Stimulated activated CD4-positive, alpha-beta T cell treated with anti-CD3 and anti-CD28 coated beads, Interleukin-12 subunit alpha, Interleukin-12 subunit beta, amount 100 ng/mL, for 48 hours (primary cell): Measurements from ENCODE around the gene PDZD8.
"Not testable (repeated sequence)": the region's sequence is repeated elsewhere in the genome, so short reads cannot be mapped to it uniquely, and the experiment has no call there.

Experiments
- DNase-seq, 3 donors: peaks; one replicate each; pipeline ENCODE4 v3.0.0-alpha.2; 2020; ENCODE audit warnings: low read depth in 2 of 3, low spot score in 1 of 3

PDZD8 gene

DNA sequence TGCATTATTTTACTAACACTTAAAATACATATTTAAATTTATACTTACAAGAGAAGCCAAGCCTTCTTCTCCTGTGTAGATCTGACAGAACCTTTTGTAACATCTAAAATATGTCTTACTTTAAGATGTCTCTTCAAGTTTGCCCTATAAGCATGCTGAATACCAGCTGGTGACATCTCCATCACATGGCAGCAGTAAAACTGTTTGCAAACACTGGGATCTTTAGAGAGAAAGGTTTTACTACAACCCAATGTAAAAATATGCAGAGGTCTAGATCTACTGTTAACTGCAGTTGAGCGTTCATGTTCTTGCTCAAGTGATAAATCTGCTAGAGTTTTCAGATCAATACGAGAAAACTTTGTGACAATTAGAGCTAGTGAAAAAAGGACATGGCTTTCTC is 23.2 kb downstream of the PDZD8 start:
- no peak for DNase-seq

DNA sequence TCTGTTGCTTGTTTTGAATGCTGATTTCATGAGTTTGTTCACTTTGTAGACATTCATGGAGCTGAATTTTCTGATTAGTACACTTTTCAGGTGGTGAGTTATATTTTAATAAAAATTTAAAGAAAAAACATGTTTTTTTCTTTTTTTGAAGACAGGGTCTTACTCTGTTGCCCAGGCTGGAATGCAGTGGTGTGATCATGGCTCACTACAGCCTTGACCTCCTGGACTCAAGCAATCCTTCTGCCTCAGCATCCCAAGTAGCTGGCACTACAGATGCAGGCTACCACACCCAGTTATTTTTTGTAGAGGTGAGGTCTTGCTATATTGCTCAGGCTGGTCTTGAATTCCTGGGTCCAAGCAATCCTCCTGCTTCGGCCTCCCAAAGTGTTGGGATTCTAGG is 23.7 kb downstream of the PDZD8 start:
- no peak for DNase-seq

DNA sequence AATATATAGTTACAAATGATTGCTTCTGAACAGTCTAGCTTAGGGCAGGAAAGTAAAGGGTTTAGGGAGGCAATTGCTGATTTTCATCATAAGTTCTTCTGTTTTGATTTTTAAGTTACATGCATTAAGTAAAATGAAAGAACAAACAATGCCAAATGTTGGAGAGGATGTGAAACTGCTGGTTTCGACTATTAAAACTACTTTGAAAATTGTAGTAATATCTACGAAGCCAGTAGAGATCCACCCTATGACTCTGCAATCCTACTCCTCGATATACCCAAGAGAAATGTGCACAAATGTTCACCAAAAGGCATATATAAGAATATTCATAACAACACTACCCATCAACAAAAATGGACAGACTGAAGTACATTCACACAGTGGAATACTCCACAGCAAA is 24.3 kb downstream of the PDZD8 start:
- no peak for DNase-seq

DNA sequence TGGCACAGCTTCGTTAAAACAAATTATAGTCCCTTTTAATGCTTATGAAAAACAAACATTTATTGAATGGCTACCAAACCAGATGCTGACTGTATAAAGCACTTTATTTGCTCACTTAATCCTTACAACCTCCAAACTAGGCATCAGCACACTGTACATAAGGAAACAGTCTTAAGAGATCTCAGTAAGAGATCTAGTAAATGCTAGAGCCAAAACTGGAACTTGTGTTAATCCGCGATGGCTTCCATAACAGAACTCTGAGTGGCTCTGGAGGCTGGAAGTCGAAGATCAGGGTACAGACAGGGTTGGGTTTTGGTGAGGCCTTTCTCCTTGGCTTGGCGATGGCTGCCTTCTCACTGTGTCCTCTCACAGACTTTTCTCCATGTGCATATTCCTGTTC is 27.0 kb downstream of the PDZD8 start:
- DNase-seq = no peak

DNA sequence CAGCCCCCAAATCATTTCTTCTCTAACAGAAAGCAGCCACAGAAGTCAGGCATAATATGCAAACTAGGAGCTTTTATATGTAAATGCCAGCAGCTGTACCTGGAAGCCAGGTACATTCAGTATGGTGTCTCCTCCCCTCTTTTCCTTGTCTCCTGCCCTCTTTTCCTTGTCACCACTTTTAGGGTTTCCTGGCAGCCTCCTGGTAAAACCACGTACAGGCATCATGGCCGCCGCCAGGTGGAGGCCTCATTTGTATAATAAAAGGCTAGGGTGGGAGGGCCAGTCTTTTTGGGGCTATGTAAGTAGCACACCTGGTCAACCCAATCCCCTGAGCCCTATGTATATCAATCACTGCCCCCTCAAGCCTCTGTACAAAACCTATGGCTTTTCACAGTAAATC is 28.7 kb downstream of the PDZD8 start:
- DNase-seq = no peak

DNA sequence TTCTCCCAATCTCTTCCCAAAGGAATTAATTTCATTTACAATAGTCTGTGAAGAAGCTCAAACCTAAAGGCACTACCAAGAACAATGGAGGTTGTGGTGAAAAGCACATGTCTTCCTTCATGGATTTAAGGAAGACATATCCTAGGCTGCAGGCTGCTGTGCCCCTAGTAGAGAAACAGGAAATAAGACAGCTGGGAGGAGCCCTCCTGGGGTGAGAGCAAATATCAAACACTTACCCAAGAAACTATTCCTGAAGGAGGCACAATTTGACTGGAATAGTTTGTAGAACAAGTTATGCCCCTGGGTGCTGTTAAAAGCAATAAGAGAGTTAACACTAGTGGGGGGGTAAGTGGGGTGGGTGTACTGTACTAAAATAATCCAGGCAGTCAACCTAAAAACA is 30.1 kb downstream of the PDZD8 start:
- no peak for DNase-seq

DNA sequence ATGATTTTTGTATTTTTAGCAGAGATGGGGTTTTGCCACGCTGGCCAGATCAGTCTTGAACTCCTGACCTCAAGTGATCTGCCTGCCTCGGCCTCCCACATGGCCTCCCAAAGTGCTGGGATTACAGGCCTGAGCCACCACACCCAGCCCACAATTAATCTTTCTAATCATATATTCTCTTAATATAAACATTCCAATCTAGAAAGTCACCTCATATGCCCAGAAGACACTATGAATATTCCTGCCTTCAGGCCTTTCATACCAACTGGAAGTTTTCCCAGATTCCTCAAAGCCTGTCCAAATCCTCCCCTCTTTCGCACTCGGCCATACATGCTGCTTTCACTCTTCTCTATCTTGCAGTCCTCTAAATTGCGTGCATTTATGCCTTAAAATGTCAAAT is 32.6 kb downstream of the PDZD8 start:
- DNase-seq = no peak

DNA sequence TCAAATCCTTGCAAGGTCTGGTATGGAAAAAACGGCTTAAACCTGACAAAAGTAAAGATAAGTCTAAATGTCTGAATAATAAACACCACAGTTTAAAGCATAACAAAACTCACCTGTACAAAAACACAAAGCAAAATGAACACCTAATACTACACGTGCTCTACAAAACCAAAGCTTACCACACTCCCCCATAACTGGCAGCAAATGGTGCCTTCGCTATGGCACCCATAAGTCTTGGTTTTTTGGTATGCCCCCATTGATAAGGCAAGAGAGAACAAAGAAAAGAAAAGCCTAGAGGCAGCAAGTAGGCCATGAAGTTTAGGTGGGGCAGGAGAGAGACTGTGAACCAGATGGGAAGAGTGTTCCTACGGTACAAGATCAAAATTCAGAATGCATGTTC is 34.2 kb downstream of the PDZD8 start:
- no peak for DNase-seq

DNA sequence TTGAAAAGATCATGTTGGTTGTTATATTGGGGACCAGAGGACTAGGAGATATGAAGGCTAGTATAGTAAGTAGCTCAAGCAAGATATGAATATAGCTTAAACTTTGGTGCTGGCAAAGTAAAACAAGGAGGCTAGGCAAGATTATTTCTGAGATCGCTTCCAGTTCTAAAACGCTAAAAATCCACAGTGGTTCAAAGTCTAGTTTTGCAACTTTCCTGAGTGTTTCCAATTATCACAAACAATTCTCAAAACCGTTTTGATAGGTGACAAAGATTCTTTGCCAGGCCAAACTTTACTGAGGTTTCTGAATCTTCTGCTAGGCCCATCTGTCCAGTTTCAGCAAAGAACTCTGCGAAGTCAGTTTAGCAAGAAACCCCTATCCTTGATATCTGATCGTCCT is 35.3 kb downstream of the PDZD8 start:
- DNase-seq = no peak

DNA sequence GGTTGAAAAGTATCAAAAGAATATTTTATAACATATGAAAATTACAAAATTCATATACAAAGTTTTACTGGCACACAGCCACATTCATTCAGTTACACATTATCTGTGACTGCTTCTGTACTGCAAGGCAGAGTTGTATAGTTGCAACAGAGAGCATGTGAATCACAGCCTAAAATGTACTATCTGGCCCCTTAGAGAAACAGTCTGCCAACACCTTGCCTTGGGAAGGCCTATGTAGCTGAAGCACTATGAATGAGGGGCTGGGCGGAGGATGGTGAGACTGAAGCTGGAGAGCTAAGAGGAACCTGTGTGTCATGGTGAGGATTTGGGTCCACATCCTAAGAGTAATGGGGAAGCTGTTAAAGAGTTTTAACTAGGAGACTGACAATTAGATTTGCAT is 35.7 kb downstream of the PDZD8 start:
- DNase-seq = no peak

DNA sequence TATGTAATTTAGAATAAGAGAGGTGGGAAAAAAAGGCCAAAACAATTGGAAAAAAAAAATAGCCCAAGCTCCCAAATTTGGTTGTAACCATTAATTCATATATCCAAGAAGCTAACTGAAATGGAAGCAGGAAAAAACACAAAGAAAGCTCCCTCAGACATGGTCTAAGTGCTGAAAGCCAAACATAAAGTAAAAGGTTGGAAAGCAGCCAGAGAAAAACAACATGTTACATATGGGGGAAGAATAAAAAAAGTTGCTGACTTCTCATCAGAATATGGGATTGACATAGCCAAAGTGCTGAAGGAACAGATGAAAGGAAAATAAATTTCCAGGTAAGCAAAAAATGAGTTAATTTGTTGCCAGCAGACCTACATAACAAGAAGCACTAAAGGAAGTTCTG is 40.3 kb downstream of the PDZD8 start:
- no peak for DNase-seq

DNA sequence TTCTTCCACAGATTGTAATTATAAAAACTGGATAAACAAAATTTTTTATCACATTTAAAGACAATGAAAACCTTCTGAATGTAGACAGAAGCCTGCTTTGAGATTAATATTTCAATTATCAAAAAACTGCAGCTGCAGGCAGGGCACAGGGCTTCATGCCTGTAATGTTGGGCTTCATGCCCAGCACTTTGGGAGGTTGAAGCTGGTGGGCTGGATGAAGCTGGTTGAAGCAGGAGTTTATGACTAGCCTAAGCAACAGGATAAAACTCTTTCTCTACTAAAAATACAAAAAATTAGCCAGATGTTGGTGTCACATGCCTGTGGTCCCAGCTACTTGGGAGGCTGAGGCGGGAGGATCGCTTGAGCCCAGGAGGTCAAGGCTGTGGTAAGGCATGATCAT is 41.2 kb downstream of the PDZD8 start:
- DNase-seq = no peak

DNA sequence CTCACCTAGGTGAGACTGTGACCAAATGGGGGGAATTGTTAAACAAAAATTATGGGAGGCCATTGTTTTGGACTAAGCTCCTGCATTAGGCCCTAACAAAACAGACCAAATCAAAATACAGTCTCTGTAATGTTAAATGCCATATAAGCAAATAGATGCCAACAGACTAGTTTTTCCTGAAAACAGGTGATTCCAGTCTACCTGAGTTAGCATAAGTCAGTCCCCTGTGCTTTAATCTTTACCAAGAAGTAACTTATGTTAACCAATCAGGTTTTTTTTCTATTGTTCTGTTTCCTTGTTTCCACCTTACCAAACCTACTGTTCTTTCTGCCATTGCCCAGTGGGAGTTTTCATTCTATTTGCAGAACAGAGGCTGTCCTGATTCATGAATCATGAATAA is 48.0 kb downstream of the PDZD8 start:
- DNase-seq = no peak

DNA sequence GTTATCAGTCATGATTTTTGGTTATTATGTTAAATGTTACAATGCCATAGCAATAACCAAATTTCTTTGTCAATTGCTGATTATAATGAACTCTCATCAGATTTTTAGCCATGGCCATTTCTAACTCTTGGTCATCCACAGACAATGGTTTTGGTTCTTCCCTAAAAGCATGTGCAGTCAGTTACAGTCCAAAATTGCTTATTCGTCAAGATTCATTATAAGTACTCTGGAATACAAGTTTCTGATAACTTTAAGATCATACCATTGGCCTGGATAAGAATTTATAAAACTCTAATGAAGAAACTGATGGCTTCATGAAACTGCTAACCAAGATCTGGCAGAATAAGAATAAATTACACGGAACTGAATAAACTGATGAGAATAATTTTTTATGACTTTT is 50.9 kb downstream of the PDZD8 start:
- DNase-seq = no peak

DNA sequence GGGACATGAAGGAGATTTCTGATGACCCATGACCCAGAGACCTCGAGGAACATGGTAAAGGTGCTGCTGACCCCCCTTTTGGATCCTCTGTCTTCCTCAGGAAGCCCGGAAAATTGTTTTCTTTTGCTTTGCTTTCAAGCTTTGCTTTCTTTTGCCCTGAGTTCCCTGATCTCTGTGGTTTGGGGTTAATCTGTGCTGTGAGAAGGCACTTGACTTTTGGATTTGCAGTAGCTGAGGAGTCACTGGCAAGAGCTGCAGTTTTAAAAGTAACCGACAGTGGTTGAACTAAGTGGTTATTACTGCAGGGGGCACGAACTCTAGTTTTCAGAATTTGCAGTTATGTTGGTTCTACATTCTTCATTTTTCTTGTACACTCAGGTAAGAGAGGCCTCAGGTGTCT is 53.0 kb downstream of the PDZD8 start:
- no peak for DNase-seq

DNA sequence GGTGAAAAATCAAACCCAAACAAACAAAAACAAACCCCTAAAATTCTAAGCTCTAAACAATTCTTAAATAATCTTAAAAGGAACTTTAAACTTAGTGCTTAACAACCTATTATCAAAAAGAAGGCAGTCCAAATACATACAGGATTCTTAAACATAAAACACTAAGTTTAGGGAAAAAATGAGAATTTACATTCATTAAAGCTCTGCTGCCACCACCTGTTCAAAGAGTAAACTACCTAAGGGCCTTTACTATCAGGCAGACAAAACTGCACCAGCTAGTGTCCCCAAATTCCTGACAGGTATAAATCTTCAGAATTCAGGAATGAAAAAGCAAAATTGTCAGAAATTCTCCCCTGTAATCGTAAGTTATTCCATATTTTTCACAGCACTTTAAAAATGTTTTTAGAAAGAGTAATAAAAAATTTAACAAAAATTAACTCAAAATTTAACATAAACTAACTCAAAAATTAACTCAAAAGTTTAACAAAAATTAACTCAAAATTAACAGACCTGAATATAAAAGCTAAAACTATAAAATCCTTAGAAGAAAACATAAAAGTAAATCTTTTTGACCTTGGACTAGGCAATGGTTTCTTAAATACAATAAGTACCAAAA is 55.1 kb downstream of the PDZD8 start:
- DNase-seq = no peak

DNA sequence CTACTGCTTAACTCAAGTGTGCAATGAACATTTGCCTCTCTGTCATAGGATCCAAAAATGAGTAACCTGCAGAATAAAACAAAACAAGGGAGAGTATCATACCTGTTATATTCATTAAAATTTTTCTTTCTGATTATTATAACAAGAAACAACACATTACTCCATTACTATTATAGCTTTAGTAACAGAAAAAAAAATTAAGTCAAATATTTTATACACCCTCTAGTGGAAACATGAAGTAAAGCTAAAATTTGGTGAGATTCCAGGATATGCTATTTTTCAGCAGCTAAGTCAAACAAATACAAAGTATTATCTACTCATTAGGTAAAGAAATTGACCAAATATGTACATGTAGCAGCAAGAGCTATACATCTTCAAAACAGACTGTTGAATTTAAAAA is 56.3 kb downstream of the PDZD8 start:
- DNase-seq = no peak

DNA sequence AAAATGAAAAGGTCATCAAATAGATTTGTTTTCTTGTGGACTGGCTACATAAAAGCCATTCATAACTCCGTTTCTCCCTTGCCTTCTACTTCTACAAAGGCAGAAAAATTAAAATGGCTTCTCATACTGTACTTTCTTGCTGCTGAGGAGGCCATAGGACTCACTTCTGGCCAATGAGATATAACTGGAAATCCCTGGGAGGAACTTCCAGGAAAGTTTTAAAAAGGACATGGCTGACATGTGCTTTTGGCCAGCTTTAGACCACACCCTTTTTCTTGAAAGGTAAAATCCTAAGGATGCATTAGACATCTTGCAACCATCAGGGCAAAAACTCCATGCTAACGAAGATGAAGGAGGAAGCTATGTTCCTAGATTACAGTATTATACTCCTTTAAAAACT is 58.5 kb downstream of the PDZD8 start:
- no peak for DNase-seq

DNA sequence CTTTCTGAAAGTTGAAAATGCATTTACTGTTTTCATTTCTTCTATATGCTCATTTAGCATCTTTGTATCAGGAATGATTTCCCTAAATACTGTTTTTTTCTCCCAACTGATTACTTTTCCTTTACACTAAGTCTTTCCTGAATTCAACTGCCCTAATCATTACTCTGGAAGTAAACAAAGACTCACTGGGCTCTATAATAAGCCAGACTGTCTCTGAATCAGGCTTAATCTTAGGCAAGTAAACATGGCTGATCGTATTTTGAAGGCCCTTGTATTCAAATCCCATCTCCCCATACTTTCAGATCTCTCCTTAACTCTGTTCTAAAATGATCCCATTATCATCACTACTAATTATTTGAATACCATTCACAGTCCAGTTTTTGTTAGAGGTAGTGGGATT is 61.6 kb downstream of the PDZD8 start:
- DNase-seq = no peak

DNA sequence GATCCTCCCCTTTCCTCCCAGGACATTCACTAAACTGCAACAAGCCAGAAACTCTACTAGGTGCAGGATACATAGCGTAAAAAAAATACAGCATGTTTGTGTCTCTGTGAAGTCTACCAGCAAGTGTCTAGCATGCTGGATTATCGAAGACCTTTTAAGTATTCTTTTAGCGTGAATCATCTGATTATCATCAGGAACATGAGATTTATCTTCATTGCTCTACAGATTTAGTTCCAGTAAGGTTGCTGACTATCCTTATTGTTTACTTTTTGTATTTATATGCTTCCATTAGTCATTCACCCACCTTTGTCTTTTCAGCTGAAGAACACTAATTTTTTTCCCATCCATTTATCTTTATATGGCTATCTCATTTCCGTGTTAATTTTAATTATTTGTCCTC is 62.8 kb downstream of the PDZD8 start:
- DNase-seq = no peak

DNA sequence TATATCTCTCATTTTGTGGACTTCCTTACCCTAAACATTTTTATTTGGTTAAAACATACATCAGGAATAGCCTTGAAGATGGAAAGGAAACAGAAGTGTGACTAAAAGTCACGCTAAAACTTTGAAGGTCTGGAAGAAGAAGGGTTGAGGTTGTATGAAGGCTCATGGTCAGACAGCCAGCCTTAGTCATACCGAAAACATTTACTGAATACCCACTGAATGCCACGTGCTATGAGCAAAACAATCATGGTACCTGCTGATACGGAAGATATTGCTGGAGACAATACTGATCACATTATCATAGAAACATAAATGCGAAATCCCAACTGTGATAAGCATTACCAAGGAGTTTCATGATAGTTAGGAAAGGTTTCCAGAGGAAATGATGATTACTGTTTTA is 64.0 kb downstream of the PDZD8 start:
- DNase-seq = no peak

DNA sequence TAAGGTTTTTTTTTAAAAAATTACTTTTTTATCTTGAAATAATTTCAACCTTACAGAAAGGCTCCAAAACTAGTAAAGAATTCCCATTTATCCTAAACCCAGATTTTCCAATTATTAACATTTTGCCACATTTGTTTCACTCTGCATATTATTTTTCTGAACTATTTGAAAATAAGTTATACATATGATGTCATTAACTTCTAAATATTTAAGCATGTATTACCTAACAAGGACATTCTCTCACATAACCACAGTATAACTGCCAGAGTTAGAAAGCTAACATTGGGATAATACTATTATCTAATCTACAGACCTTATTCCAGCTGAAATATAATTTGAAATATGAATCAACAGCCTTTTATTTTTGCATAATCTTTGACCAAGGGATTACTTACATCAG is 68.6 kb downstream of the PDZD8 start:
- no peak for DNase-seq

DNA sequence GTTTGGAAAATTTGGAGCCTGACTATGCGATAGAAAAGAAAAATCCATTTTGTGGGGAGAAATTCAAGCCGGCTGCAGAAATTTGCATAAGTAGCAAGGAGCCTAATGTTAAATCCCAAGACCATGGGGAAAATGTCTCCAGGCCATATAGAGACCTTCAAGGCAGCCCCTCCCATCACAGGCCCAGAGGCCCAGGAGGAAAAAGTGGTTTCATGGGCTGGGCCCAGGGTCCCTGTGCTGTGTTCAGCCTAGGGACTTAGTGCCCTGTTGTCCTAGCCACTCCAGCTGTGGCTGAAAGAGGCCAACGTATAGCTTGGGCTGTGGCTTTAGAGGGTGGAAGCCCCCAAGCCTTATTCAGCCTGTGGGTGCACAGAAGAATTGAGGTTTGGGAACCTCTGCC is 71.8 kb downstream of the PDZD8 start:
- not testable (repeated sequence) for DNase-seq

DNA sequence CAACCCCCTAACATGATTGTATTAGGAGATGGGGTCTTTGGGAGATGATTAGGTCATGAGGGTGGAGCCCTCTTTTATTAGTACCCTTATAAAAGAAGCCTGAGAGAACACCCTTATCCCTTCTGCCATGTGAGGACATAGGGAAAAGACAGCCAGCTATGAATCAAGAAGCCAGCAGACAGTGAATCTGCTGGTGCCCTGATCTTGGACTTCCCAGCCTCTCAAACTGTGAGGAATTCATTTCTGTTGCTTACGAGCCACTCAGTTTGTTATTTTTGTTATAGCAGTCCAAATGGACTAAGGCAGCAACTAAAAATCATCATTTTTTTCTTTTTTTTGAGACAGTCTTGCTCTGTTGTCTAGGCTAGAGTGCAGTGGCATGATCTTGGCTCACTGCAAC is 74.6 kb downstream of the PDZD8 start:
- no peak for DNase-seq
